ENCODE results near the gene CACNA1H.

DNA sequence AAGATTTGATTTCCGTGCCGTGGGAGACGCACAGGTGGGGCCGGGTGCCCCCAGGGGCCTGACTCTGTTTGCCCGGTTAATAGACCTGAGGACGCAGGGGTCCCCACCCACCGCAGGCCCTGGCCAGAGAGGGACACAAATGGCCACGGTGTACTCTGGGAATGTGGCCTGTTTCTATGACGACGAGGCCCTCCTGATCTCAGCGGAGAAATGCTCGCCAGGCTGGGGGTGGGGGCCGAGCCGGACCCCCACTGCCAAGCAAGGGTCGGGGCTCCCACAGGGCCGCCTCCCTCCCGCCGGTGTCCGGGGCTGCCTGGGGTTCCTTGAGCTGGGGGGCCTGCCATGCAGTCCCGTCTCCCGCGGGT, 32.3 kb upstream of the CACNA1H start:
- TF ChIP-seq, protein P1, sequence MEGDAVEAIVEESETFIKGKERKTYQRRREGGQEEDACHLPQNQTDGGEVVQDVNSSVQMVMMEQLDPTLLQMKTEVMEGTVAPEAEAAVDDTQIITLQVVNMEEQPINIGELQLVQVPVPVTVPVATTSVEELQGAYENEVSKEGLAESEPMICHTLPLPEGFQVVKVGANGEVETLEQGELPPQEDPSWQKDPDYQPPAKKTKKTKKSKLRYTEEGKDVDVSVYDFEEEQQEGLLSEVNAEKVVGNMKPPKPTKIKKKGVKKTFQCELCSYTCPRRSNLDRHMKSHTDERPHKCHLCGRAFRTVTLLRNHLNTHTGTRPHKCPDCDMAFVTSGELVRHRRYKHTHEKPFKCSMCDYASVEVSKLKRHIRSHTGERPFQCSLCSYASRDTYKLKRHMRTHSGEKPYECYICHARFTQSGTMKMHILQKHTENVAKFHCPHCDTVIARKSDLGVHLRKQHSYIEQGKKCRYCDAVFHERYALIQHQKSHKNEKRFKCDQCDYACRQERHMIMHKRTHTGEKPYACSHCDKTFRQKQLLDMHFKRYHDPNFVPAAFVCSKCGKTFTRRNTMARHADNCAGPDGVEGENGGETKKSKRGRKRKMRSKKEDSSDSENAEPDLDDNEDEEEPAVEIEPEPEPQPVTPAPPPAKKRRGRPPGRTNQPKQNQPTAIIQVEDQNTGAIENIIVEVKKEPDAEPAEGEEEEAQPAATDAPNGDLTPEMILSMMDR (IDR thresholded peaks at IDR 0.05): no peak
- TF ChIP-seq ZFX (IDR thresholded peaks at IDR 0.05; ENCODE audit: borderline replicate concordance): no peak
